Measurements from ENCODE around the gene TLE3.

The TLE3 gene

GRCh38 chr15:70027518-70027917, 70.2 kb downstream of the TLE3 start:
- no peak for DNase-seq (ENCODE audit: low spot score)

DNA sequence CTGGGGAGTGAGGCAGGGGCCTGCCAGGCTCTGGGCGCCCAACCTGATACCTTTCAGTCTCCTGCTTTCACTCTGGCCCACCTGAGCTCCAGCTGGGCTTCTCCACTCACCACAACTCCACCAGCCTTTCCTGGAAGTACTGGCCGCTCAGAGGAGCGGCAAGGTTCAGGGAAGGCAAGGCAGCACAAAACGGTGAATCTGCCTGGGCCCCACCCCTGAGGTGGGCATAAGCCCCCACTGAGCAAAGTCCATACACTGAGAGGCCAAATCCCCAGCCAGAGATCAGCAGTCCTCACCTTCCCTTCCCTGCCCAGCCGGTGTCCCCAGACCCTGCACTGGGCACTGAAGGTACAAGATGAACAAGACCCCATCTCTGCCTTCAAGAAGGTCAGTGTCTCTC, 70.7 kb downstream of the TLE3 start:
- no peak for DNase-seq (ENCODE audit: low spot score)

DNA sequence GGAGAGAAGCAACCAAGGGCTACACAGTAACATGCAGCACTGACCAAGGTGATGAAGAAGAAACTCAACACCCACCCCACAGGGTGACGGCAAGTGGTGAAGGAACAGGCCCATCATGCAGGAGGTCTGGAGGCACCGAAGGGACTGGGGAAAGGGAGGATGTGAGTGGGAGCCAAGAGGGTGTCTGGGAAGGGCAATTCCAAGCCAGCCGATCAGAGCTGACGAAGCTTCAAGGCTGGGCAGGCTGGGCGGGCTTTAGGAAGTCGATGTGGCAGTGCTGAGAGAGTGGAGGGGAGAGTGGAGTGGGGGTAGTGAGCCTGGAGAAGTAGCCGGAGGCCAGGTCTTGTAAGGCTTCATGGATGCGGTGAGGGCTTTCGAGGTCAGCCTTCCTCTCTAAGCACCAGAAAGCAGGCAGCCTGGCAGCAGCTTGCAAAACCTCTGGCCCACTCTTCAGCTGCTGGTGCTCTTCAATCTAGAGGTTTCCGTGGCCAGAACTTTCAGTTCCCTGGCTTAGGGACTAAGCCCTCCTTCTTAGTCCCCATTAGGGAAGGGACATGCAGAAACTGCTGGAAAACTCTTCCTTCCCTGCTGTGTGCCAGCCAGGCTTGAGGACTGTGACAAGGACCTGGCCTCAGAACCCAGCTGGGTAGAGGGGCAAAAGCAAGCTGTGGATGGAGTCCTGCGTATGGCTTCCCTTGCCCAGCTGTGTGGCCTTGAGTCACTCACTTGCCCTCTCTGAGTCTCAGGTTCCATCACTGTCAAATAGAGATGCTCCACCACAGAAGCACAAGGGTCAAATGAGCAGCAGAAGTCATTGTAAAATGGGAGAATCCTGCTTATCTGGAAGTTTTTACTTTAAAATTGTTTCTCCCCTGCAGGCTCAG, 72.1 kb downstream of the TLE3 start:
- no peak for DNase-seq (ENCODE audit: low spot score)

DNA sequence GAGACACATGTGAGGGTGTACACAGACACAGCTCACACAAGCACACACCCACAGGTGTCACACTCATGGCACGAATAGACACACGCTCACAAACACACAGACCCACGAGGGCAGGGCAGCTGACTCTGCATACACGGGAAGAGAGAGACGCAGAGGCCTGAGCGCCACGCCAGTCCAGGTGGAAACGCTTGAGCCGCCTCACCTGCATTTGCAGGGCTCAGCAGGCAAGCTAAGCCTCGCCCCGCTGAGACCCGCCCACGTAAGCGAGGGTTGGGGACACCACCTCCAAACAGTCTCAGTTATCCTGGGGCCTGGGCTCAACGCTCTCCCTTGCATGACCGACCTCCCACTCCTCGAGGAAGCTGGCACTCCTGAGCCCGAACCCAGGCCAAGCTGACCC, 73.2 kb downstream of the TLE3 start:
- no peak for DNase-seq (ENCODE audit: low spot score)

DNA sequence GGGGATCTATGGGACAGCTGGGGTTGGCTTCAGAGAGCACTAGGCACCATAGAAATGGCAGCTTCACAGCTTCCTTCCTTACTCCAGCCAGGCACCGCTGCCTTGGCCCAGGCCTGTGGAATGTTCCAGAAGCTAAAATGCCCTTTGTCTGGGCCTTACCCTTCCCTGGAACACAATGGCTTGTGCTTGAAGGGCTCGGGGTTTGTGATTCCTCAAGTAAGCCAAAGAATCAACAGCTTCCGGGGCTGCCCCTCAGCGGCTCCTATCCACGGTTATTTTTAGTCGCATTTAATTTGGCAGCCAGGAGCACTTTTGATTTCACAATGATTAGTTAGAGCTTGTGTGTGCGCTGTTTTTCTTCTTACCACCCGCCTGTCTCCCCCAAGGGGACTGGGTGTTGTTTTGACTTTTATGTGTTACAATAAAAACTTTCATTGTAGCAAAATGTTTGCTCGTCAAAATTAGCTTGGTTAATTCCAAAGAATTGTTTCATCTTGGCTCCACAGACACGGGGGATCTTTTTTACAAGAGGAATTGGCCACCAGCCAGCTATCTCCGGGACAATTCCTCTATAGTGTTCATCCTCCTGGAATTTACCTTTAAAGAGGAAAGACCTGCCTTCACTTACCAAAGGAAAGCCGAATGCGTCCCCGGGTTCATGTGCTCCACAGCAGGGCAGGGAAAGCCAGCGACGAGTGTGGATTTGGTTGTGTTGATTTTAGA, 73.8 kb downstream of the TLE3 start:
- no peak for DNase-seq (ENCODE audit: low spot score)

DNA sequence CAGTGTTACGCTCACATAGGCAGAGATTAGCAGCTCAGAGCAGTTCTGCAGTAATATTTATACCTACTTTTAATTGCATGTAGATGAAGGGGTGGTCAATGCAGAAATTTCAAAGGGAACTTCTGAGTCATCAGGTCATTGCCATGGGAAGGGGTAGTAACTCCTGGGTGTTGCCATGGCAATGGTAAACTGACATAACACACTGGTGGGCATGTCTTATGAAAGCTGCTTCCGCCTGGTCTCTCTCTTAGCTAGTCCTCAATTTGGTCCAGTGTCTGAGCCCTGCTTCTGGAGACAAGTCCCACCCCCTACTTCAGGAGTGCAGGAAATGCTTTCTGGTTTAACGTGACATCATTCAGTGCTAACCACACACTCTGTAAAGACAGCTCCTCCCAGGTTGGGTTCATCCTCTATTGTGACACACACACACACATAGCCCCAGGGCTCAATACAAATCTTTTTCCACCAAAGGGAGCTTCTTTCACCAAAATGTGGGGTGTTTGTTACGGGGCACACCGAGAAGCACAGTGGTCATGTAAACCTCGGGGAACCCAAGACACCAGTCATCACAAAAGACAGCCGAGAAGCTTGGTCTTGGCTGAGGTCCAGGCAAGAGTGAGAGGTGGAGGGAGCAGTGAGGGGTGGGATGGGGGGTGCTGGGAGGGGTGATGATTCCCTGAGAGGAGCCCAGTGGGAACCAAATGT, 74.5 kb downstream of the TLE3 start:
- no peak for DNase-seq (ENCODE audit: low spot score)

DNA sequence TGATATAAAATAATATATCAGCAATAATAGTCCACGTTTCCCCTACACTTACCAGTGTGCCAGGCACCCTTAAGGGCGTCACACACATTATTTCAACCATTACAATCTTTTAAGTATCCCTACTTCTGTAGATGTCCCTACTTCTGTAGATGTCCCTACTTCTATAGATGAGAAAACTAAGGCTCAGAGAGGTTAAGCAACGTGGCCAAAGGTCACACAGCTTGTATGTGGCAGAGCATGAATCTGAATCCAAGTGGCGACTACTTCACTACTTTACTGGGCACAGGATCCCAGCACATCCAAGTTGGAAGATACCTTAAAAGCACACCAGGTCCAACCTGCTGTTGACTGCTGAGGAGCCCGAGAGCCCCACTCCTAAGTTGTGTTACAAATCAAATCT, 77.5 kb downstream of the TLE3 start:
- no peak for DNase-seq (ENCODE audit: low spot score)

GRCh38 chr15:70018646-70019600, 78.8 kb downstream of the TLE3 start:
- DNase-seq (ENCODE audit: low spot score): peak; percentile 31

DNA sequence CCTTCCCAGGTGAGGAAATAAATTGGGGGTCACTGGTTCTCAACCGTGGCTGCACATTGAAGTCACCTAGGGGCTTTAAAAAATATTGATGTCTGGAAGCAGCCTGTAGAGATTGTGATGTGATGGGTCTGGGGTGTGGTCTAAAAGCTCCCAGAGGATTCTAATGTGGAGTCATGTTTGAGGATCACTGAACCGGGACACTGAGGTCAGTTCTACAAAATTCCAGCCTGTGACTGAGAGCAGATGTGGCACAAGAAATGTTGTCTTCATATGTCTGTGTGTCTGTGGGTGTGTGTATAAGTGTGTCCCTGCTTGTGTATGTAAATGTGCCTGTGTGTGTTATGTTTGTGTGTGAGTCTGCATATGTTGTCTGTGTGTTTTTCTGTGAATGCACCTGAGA, 79.9 kb downstream of the TLE3 start:
- no peak for DNase-seq (ENCODE audit: low spot score)

DNA sequence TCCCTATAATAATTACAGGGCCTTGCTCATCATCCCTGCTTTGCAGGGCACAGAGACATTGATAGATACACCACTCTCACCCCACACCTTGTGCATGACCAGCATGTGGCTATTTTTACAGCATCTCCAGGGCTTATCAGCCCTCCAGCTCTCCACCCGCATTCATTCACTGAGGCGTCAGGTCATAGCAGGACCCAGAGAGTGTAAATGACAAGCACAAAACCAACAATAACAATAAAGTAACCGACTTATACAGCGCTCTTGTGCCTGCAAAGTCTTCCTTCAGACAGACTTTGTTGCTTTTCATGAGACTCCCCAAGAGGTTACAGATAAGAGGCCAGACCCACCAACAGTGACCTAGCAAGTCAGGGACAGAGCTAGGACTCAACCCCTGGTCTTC, 80.7 kb downstream of the TLE3 start:
- no peak for DNase-seq (ENCODE audit: low spot score)

- peak; percentile 46 for DNase-seq (ENCODE audit: low spot score)
Measured at GRCh38 chr15:70016511-70016994, 81.2 kb downstream of the TLE3 start.

- DNase-seq (ENCODE audit: low spot score): peak; percentile 71
Measured at GRCh38 chr15:70014860-70015490, 82.7 kb downstream of the TLE3 start.

DNA sequence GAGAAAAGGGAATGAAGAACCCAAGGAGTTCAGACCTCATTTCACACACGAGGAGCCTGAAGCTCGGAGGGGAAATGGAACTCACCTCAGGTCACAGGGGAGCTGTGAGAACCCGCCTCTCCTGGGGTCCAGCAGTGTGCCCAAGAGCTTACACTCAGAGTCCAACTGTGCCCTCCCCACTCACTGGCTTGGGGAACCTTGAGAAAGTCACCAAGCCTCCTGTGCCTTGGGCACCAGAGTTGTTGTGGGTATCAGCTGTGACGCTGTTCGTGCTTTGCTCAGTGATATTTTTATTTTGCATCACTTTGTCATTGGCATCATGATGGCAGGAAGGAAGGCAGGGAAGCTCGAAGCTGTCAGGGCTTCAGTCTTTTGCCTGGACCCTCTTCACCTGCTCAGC, 83.4 kb downstream of the TLE3 start:
- DNase-seq (ENCODE audit: low spot score): no peak

- no peak for DNase-seq (ENCODE audit: low spot score)
Measured at GRCh38 chr15:70013656-70014313, 83.9 kb downstream of the TLE3 start.

GRCh38 chr15:70012895-70013294, 84.8 kb downstream of the TLE3 start:
- no peak for DNase-seq (ENCODE audit: low spot score)

DNA sequence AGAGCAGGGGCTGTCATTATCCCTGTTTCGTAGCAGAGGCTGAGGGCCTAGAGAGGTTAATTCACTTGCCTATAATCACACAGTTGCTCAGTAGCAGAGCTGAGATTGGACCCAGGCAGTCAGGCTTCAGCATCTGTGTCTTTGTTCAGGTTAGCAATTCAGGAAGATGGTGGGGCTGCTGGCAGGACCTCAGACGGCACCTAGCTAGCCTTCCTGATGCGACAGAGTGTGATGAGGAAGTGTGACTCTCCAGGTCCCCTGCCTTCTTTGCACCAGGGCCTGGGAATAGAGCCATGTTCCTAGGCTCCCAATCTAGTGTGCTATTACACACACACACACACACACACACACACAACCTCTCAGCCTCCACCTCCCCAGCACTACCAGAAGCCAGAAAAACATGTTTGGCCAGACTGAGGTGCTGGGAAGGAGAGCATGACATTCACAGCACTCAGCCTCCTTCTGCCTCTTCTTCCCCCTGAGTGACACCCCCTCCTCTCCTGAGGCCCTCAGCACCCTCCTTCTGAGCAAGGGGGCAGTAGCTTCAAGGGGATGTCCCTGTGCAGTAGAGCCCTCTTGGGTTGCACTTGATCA, 88.9 kb downstream of the TLE3 start:
- no peak for DNase-seq (ENCODE audit: low spot score)

DNA sequence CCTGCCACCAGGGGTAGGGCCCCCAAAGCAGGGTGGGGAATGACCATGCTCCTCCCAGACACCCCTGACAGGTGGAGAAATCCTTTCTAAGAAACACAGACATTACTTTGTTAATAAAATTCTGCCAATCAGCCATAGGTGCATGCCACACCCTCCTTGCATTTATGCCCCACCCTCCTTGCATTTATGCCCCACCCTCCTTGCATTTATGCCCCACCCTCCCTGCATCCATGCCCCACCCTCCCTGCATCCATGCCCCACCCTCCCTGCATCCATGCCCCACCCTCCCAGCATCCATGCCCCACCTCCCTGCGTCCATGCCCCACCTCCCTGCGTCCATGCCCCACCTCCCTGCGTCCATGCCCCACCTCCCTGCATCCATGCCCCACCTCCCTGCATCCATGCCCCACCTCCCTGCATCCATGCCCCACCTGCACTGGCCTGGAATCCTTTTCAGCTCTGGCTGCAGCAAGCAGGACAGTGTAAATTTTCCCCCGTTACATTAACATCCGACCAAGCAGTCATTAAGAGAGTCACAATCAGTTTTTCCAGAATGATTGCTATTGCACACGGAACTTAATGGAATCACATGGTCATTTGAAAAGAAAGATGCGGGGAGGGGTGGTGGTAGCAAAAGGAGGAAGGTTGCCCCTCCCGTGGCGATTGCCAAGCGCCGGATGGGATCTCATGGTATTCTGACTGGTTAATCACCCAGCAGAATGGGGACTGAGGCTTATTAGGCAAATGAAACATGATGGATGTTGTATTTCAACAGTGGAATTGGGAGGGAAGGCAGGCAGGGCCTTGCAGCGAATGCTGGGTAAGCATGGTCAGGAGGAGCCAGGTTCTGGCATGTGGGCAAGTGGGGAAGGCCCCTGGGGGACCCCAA, 91.2 kb downstream of the TLE3 start:
- no peak for DNase-seq (ENCODE audit: low spot score)

- DNase-seq (ENCODE audit: low spot score): no peak
Measured at GRCh38 chr15:70004826-70005225, 92.9 kb downstream of the TLE3 start.

DNA sequence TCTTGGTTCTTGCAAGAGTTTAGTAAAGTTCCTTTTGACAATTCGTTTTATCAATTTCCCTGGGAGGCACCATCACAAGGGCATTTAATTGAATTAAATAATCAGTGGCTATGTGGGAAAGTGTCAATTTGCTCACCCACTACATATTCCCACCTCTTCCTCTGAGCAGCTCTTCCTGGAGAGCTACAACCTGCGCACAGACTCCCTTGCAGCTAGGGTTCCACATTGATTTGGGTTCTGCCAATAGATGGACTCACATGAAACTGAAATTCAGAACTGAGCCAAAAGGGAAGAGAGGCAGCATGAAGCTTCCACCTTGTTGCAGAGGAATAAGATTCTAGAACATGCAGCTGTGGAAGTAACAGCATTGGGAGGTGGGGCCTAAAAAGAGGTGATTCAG, 94.8 kb downstream of the TLE3 start:
- DNase-seq (ENCODE audit: low spot score): no peak
